Activated naive CD8-positive, alpha-beta T cell treated with anti-CD3 and anti-CD28 coated beads, Interleukin-2, amount 50 U/mL, for 16 hours (primary cell): ENCODE results near the gene CYP3A5.
"Not testable (repeated sequence)": the region's sequence is repeated elsewhere in the genome, so short reads cannot be mapped to it uniquely, and the experiment has no call there.

Experiments used
- DNase-seq: peaks from one replicate; pipeline ENCODE4 v3.0.0-alpha.2; 2020; ENCODE audit warnings: low read depth, low spot score

CYP3A5 gene

GRCh38 chr7:99679400-99680191 is at the start of gene CYP3A5:
Gene CYP3A5 (minus strand): TSS chr7:99679996. CDS start chr7:99679896, 100 bp downstream.
- no peak for DNase-seq

- no peak for DNase-seq
Measured at GRCh38 chr7:99728615-99729014, 48.8 kb upstream of the CYP3A5 start.

- DNase-seq, result not testable (repeated sequence)
Measured at GRCh38 chr7:99723201-99723600, 43.4 kb upstream of the CYP3A5 start.

GRCh38 chr7:99720800-99721595 is 41.2 kb upstream of the CYP3A5 start:
- no peak for DNase-seq

- DNase-seq, result no peak
Measured at GRCh38 chr7:99719996-99720769, 40.4 kb upstream of the CYP3A5 start.

GRCh38 chr7:99713995-99714570 is 34.3 kb upstream of the CYP3A5 start:
- DNase-seq, result no peak

- DNase-seq, result no peak
Measured at GRCh38 chr7:99709838-99710578, 30.2 kb upstream of the CYP3A5 start.

GRCh38 chr7:99709260-99709659 is 29.5 kb upstream of the CYP3A5 start:
- no peak for DNase-seq

GRCh38 chr7:99707096-99707495 is 27.3 kb upstream of the CYP3A5 start:
- no peak for DNase-seq

GRCh38 chr7:99699946-99700345 is 20.1 kb upstream of the CYP3A5 start:
- no peak for DNase-seq

- not testable (repeated sequence) for DNase-seq
Measured at GRCh38 chr7:99698867-99699730, 19.3 kb upstream of the CYP3A5 start.

- no peak for DNase-seq
Measured at GRCh38 chr7:99694912-99695304, 15.1 kb upstream of the CYP3A5 start.

GRCh38 chr7:99694201-99694911 is 14.6 kb upstream of the CYP3A5 start:
- DNase-seq, result no peak

GRCh38 chr7:99693427-99694200 is 13.8 kb upstream of the CYP3A5 start:
- DNase-seq, result no peak

- no peak for DNase-seq
Measured at GRCh38 chr7:99693100-99693426, 13.3 kb upstream of the CYP3A5 start.

GRCh38 chr7:99692563-99692962 is 12.8 kb upstream of the CYP3A5 start:
- not testable (repeated sequence) for DNase-seq

- not testable (repeated sequence) for DNase-seq
Measured at GRCh38 chr7:99691658-99692057, 11.9 kb upstream of the CYP3A5 start.

GRCh38 chr7:99690918-99691317 is 11.1 kb upstream of the CYP3A5 start:
- not testable (repeated sequence) for DNase-seq
